Activated CD4-positive, CD25-positive, alpha-beta regulatory T cell treated with anti-CD3 and anti-CD28 coated beads, Interleukin-2, amount 50 U/mL, for 16 hours (primary cell): Measurements from ENCODE around the gene FST.

Experiments
- DNase-seq: peaks from one replicate; pipeline ENCODE4 v3.0.0-alpha.2; 2020; ENCODE audit warnings: low read depth, low spot score

FST gene, protein sequence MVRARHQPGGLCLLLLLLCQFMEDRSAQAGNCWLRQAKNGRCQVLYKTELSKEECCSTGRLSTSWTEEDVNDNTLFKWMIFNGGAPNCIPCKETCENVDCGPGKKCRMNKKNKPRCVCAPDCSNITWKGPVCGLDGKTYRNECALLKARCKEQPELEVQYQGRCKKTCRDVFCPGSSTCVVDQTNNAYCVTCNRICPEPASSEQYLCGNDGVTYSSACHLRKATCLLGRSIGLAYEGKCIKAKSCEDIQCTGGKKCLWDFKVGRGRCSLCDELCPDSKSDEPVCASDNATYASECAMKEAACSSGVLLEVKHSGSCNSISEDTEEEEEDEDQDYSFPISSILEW

DNA sequence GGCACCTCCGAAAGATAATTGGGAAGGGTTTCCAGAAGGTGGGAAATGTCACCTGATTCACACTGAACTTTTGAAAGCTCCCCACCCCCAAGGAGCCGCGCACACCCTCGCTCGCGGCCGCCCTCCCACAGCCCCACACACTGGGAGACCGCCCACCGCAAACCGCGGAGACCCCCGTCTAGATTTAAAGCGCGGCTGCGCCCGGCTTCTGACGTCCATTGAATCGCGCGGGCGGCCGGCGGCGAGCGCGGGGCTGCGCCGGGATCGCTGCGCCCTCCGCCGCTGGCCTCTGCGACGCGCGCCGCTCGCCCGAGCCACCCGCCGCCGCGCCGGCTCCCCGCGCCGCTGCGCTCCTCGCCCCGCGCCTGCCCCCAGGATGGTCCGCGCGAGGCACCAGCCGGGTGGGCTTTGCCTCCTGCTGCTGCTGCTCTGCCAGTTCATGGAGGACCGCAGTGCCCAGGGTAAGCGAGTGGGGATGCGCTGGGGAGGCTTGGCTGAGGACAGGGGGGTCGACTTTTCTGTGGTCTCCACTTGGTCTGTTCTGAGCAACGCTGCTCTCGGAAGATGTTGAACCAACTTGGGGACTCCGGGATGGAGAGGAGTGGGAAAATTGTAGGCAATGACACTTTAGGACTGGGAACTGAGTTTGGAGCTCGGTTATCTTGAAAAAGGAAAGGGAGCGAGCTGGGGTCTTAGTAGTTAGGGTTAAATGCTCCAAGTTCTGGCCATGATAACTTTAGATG, at the start of gene FST:
TSS of gene FST (plus strand) at position 214 of the 743 bp plus-strand sequence. CDS start at position 377, 163 bp downstream.
- no peak for DNase-seq

GRCh38 chr5:53431665-53432064, 48.8 kb upstream of the FST start:
- no peak for DNase-seq

- no peak for DNase-seq
Observed at GRCh38 chr5:53433026-53433425, 47.4 kb upstream of the FST start.

- DNase-seq: no peak
Observed at GRCh38 chr5:53434541-53434940, 45.9 kb upstream of the FST start.

- DNase-seq: no peak
Observed at GRCh38 chr5:53436480-53437191, 43.8 kb upstream of the FST start.

DNA sequence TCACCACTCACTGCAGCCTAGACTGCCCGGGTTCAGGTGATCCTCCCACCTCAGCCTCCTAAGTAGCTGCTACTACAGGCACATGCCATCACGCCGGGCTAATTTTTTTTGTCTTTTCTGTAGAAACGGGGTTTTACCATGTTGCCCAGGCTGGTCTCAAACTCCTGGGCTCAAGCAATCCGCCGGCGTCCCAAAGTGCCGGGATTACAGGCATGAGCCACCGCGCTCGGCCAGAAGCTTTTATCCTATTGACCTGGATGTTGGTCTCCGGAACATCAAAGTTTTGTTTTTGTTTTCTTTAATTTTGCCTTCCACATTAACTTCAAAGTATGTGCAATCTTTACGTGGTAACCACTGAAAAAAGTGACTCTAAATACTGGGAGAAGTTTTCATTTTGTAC, 42.4 kb upstream of the FST start:
- no peak for DNase-seq

DNA sequence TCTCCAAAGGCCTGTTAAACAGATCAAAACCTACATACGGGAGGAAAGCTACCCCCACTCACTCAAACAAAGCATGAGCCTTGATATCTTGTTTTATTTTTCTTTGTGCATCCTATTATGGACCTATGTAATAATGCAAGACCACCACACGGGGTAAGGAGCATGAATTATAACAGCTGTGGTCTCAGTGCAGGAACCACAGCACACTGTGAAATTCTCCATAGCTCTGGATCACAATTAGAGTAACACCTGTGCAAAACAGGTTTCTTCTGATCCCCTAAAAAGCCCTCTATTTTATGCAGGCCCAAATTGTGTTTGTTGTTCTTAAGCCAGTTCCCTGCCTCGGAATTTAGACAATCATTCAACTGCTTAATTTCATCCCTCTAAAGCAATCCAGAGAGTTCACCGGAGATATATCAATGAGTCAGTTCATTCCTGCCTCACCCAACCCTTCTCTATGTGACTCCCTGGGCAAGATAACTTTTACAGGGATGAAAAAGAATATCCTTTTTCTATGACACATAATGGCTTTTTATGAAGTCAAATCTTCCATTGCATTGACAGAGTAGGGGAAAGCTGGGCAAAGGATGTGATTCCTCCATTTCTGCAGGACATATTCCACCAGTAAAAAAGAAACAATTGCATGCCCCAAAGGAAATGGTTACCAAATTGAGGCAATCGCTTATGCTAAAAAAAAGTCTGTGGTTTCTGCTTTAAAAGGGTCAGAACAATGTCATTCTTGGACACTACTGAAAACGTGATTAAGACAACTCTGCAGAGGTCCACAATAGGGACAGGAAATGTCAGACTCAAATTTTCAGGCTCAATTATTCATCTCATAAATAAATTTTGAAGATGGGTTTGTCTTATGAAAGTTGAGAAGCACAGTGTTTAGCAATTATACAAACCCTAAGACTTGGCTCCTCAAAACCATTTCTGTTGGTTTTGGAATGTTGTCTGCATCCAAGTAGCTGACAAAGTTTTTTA, 41.6 kb upstream of the FST start:
- DNase-seq: no peak

- no peak for DNase-seq
Observed at GRCh38 chr5:53442961-53443360, 37.5 kb upstream of the FST start.

- no peak for DNase-seq
Observed at GRCh38 chr5:53445569-53445968, 34.9 kb upstream of the FST start.

DNA sequence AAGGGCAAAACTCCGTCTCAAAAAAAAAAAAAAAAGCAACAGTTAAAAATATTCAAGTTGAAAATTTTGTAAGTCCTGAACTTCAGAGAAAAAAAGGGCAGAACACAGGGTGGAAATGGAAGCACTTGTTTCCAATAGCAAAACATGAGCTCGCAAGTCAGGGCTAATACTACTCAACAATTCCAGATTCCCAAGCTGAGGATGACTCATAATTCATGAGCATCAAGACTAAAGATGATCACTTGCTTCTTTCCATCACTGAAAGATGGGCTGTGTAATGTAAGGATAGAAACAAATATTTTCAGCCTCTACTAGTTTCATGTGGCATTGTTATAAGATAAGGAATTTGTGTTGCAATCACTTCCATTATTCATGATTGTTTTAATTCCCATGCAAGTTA, 33.5 kb upstream of the FST start:
- no peak for DNase-seq

DNA sequence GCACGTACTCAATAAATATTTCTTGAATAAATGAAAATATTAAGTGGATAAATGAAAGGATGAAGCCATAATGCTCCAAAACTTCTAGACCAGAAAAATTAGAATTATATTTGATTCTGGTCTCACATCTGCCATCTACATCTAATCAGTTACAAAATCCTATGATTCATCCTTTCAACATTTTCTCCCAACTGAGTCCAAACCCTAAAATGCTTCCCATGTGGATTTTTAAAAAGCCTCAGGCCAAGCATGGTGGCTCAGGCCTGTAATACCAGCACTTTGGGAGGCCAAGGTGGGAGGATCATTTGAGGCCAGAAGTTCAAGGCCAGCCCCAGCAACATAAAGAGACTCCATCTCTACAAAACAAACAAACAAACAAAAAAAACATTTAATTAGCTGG, 31.6 kb upstream of the FST start:
- DNase-seq: no peak

DNA sequence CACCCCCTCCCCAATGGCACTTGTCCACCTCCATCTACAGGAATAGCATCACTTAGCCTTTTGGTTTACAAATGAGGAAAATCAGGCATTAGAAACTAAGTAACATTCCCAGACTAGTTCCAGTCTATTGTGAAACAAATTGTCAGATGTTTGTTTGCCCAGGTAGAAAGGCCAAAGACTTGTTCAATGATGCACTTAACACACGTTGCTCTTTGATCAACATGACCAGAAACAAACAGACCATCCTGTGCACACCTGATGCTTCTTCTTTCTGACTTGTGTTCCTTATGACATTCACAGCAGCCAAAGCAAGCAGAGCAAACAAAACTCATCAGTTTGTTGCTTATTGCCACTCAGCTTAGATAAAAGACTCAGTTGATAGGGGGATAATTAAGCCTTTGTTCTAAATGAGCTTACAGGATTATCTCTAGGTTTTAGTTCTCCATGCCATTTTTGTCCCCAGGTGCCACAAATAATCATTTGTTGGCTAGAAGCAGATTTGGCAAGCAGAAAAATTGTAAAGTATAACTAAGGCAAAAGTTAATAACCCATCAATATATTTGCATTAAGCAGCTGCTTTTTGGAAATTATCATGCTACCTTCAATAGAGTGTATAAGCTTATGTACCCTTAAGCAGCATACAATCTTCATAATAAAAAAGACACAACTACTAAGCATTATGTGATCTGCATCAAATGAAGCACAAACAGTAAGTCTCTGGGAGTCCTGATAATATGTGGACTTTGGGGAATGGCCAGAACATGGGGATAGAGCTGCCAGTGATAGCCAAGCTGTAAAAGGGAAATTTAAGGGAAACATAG, 26.3 kb upstream of the FST start:
- DNase-seq: no peak

DNA sequence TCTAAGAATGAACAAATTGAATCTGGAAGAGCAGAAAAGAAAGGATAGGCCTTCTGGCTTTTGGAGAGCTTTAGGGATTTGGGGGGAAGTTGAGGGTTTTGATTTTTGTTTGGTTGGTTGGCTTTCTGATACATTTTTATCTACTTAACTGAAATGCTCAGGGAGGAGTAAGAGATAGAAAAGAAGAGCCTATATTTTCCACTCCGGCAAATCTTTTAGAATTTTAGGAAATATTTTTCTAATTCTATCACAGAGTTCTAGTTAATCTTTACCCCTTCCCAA, 25.8 kb upstream of the FST start:
- no peak for DNase-seq

DNA sequence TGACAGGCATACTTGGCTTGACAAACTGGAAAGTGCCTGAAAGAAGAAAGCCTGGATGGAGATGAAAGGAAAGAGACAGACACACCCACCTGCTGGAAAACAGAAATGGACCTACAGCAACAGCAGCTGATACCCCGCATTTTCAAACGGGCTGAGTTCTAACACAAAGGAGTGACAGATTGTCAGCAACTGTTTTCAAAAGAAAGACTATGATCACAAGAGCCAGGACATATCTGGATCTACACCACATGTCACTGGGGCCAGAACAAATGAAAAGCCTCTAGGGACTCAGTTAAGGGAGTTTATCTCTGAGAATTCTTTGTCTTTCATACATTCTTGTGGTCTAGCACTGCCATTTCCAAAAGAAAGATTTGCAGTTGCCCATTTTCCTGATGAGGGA, 24.1 kb upstream of the FST start:
- no peak for DNase-seq

DNA sequence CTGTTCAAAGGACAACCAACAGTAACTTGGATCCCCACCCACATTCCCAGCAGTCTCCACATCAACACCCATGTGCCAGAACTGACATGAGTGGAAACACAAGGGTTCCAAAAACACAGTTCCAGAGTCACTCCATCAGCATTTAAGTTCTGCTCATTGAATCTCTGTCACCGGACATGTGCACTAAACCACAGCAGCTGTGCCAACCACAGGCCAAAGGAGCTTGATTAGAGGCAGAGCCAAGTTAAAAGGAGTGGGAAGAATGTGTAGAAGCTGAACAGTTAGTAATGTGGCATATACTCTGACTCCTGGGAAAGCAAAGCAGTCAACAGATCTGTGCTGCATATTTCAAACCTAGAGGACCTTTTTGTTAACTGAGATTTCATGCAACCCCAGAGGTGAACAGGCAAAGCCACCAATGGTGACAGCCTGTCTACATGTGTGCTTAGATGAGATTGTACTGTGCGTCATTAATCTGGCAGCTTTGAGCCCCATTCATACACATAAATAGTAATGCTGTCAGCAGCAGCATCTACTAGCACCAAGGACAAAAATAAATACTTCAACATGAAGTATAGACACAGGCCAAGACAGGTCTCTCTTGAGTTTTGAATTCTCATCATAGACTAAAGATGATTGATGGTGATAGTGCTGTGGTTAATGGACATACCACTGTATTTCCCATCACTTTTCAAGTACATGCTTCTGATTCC, 16.4 kb upstream of the FST start:
- DNase-seq: no peak

GRCh38 chr5:53464722-53465121, 15.7 kb upstream of the FST start:
- no peak for DNase-seq

- DNase-seq: no peak
Observed at GRCh38 chr5:53469946-53470687, 10.3 kb upstream of the FST start.

GRCh38 chr5:53472279-53472678, 8.2 kb upstream of the FST start:
- DNase-seq: no peak

DNA sequence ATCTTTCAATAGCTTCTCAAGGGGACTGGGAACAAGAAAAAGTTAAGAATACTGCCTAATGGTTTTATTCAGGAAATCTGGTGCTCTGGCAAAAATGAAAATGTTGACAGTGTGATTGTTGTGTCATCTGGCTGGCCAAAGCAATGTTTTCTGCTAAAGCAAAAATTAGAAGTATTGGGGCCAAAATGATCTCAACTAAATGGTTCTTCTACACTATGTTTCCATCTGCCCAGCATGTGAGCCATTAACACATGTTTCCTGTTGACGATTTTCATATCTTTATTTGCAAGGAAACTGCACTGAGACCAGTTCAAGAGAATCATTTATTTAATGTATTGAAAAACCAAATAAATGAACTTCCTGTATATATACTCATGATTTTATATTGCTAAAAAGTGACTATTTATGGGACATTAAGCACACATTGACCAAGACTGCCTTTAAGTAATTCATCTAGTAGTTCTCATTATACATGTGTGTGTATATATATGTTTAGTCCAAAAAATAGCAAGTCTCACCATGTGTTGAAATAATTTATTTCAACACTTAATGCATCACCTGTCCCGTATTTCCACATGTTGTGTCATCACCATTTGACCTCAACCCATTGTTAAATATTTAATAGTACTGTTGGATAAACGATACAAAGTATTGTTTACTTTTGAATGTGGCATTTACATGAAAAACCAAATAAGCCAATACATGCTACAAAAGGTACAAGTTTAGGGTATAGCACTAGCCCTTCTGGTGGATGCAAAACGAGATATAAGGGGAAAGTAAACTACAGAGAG, 7.5 kb upstream of the FST start:
- no peak for DNase-seq
